GM12891 (cell line): ENCODE measurements around the gene ANO2.

Experiments
- DNase-seq: peaks from one replicate; pipeline ENCODE4 v3.0.0; 2011; ENCODE audit warnings: low spot score; ENCODE audit not compliant: insufficient read length
- FAIRE-seq: peaks from 2 replicates; lab custom pipeline; 2011; peaks lifted over from hg19 to GRCh38; lab: Jason Lieb, UNC
- PAX5 ChIP-seq: IDR thresholded peaks from 2 replicates; pipeline ENCODE4 v1.6.1; 2011; ENCODE audit warnings: low read length, moderate library complexity, mild to moderate bottlenecking; ENCODE audit not compliant: insufficient read depth, severe bottlenecking
- POLR2A ChIP-seq: IDR thresholded peaks from 2 replicates; pipeline ENCODE4 v1.6.1; 2011; ENCODE audit warnings: low read depth, low read length, control low read depth
- POLR2AphosphoS5 ChIP-seq: IDR thresholded peaks from 2 replicates; pipeline ENCODE4 v1.6.1; 2011; ENCODE audit warnings: low read depth, low read length, control low read depth
- POU2F2 ChIP-seq: IDR thresholded peaks from 2 replicates; pipeline ENCODE4 v1.6.1; 2011; ENCODE audit warnings: low read depth, mild to moderate bottlenecking, control low read depth, low read length, moderate library complexity
- SPI1 ChIP-seq: IDR thresholded peaks from 2 replicates; pipeline ENCODE4 v1.6.1; 2011; ENCODE audit warnings: low read depth, low read length, control low read depth
- TAF1 ChIP-seq: IDR thresholded peaks from 2 replicates; pipeline ENCODE4 v1.6.1; 2011; ENCODE audit warnings: low read depth, low read length, control low read depth

ANO2 gene

GRCh38 chr12:5535541-5535940 is 409.5 kb downstream of the ANO2 start:
- no peak for TF ChIP-seq SPI1
- no peak for TF ChIP-seq TAF1
- no peak for TF ChIP-seq POU2F2
- no peak for TF ChIP-seq PAX5
- TF ChIP-seq POLR2A, result no peak
- TF ChIP-seq POLR2AphosphoS5, result no peak
- FAIRE-seq (no peak), DNase-seq (no peak)

GRCh38 chr12:5534426-5535199 is 410.4 kb downstream of the ANO2 start:
- DNase-seq, result no peak
- no peak for FAIRE-seq
- TF ChIP-seq POLR2A (no peak), POU2F2 (no peak), PAX5 (no peak), TAF1 (no peak), SPI1 (no peak), POLR2AphosphoS5 (no peak)

DNA sequence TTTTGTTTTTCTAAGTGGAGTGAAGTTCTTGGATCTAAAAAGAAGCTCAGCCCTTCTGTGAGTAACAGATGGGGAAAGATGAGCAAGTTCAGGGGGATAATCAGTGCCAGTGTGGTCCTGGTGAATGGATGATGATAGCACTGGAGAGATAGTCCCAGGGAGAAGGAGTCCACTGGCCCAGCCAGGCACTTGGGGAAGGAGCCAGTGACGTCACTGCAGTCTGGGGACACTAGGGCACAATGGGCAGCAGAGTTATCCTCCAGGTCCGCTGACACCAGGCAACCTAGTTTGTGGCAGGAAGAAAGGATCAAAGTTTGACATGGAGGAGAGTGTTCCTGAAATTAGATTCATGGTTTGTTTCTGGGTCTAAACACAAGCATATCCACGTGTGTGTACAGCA is 411.7 kb downstream of the ANO2 start:
- DNase-seq, result no peak
- no peak for FAIRE-seq
- no peak for TF ChIP-seq TAF1
- no peak for TF ChIP-seq POLR2A
- no peak for TF ChIP-seq POU2F2
- TF ChIP-seq PAX5, result no peak
- TF ChIP-seq SPI1, result no peak
- no peak for TF ChIP-seq POLR2AphosphoS5

GRCh38 chr12:5525783-5526367 is 419.2 kb downstream of the ANO2 start:
- FAIRE-seq (no peak), DNase-seq (no peak)
- TF ChIP-seq POLR2AphosphoS5, result no peak
- no peak for TF ChIP-seq PAX5
- TF ChIP-seq TAF1, result no peak
- no peak for TF ChIP-seq POLR2A
- TF ChIP-seq SPI1, result no peak
- TF ChIP-seq POU2F2, result no peak

GRCh38 chr12:5524769-5525436 is 420.2 kb downstream of the ANO2 start:
- TF ChIP-seq POLR2AphosphoS5 (no peak), TAF1 (no peak), POLR2A (no peak), PAX5 (no peak), SPI1 (no peak), POU2F2 (no peak)
- DNase-seq, result no peak
- FAIRE-seq, result no peak

DNA sequence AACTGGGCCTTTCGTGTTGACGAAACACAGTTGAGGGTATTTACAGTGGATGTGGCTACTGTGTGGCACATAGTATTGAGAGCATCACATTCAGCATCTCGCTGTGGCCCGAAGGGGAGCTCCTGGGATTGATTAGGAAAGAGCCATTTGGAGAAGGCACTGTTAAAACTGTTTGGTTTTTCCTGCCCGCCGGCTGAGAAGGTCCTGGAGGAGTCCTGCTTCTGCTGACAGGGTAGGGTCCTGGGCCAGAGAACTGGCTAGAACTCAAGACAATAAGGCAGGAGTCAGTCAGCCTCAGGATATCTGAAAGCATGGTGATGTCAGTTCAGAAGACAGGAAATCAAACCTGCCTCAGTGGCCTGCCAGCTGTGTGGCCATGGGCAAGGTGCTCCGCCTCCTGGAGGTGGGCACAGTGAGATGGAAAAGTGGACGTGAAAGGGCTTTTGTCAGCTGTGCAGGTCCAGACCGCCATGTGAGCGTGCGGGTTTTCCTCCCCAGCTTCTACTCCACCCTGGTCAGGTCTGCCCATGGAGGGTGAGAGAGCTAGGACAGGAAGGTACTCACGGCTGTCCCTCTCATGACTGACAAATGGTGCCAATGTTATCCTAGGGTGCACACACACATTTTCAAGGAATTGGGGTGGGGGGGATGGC is 420.8 kb downstream of the ANO2 start:
- FAIRE-seq, result no peak
- no peak for TF ChIP-seq TAF1
- TF ChIP-seq POU2F2, result no peak
- TF ChIP-seq POLR2AphosphoS5, result no peak
- no peak for TF ChIP-seq PAX5
- no peak for TF ChIP-seq POLR2A
- TF ChIP-seq SPI1, result no peak
- no peak for DNase-seq

GRCh38 chr12:5523396-5524115 is 421.5 kb downstream of the ANO2 start:
- FAIRE-seq (no peak), DNase-seq (no peak)
- TF ChIP-seq PAX5 (no peak), POLR2A (no peak), POLR2AphosphoS5 (no peak), POU2F2 (no peak), SPI1 (no peak), TAF1 (no peak)

DNA sequence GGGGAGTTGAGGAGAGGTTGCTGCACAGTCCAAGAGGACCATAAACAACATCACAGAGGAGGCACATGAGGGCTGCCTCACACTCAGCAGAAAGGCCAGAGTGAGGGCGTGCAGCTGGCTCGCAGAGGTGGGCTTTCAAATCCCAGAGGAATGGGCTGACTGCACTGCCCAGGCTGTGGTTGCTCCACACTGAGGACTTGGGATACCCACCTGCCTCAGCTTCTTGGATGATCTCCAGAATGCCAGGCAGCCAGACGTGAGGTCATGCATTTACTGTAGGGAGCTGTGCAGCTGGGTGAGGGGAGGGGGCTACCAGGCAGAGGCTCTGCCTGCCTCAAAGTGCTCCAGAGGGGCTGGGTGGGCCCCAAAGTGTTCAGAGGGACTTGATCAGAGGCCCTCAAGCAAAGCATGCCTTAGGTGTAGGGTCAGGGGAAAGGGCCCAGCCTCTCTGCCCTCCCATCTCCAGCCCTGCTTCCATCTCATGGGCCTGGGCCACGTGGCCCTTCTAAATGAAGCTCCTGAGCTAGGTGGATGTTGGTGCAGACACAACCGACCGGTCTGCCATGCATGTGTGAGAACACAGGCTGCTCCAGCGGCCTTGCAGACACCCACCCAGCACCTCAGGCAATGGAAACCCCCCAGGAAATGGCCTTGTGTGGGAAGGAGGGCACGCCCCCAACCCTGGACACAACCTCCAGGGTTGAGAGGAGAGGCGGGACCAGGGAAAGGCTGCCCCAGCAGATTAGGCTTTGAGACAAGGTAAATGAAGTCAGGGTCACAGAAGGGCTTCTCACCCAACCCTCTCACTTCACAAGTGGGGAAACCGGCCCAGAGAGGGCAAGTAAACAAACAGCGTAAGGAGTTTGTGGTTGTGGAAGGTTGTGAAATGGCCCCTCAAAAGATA is 422.4 kb downstream of the ANO2 start:
- DNase-seq, result no peak
- no peak for FAIRE-seq
- no peak for TF ChIP-seq POLR2AphosphoS5
- no peak for TF ChIP-seq SPI1
- TF ChIP-seq POLR2A, result no peak
- TF ChIP-seq POU2F2, result no peak
- no peak for TF ChIP-seq PAX5
- TF ChIP-seq TAF1, result no peak
